GM21717 (cell line): ENCODE data around the gene COQ9.

Experiments used
- ATAC-seq: cut with Tn5 transposase; IDR thresholded peaks from one replicate; pipeline ENCODE4 v1.9.1; 2021; ENCODE audit warnings: mild to moderate bottlenecking, moderate library complexity; ENCODE audit not compliant: unreplicated experiment

The COQ9 gene

DNA sequence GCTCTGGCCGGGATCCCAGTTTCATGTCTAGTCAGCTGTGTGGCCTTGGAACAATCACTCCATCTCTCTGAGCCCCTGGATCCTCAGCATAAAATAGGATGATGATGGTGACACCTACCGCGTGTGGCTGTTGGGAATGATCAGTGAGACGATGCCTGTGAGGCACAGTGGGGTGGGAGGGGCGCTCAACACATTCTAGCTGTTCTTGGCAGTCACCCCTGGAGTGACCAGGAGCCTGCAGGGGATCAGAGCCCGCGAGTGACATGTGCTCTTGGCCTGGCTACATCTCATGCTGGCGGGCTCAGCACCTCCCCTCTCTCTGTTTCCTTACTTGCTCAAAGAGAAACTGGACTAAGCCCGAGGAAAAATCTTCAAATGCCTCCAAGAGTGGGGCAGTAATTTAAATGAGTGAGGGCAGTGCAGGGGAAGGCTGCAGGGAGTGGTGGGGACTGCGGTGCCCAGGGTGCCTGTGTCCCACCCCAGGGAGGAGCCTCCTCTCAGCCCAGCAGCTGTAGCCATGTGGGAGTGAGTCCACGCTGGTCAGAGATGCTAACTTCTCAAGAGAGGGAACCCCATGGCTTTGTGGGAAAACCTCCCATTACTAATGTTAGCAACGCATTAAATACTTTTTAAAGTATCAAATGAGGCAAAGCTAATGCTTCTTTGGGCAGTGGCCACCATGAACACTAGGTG, 62.1 kb downstream of the COQ9 start:
- no peak for ATAC-seq

DNA sequence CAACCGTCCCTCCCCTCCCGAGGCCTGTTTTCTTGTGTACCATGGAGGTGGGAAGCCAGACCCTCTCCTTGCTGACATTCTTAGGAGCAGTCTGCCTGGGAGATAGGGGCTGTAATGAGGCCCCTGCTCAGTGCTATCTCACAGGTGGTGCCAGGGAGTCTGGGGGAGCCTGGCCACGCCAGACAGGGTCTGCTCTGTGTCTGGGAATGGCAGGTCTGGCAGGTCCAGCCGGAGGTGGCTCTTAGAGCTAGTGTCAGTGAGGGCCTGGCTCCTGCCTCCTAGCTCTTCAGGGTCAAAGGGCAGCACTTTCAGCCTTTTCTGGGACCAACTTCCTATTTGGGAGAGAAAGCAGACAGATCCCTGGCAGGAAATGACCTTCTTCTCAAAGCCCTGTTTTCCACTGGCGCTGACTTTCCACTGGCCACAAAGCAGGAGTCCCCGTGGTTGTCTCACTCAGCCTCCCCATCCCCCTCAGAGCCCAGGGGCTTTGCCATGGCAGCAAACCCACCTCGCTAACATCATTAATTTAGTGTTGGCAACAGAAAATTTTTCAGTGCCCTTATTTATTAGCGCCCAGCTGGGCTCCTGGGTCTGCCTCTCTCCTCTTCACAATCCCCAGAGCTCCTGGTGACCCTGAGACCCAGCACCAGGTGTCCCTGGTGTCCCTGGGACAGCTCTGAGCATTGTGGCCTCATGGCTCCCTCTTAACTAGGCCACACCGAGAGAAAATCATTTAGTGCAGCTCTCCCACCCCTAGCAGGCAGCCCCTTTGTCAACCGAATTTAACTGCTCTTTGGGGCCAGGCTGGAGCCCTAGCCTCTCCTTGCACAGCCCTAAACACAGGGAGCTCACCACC, 63.0 kb downstream of the COQ9 start:
- no peak for ATAC-seq
